NCI-H69 (cell line): ENCODE results near the gene CYP4A22.
A peak's percentile ranks its signal among the peaks of the same experiment; 100 is the strongest.
"Not testable (repeated sequence)": the region's sequence is repeated elsewhere in the genome, so short reads cannot be mapped to it uniquely, and the experiment has no call there.

Experiments
- DNase-seq: peaks from one replicate; lab custom pipeline; 2025; lab: John Stamatoyannopoulos, UW

CYP4A22 gene

DNA sequence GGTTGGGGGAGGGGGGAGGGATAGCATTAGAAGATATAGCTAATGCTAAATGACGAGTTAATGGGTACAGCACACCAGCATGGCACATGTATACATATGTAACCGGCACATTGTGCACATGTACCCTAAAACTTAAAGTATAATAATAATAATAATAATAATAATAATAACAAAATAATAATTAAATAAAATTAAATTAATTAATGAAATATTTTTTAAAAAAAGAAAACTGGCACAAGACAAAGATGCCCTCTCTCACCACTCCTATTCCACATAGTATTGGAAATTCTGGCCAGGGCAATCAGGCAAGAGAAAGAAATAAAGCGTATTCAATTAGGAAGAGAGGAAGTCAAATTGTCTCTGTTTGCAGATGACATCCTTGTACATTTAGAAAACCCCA lies 20.7 kb downstream of the CYP4A22 start:
- DNase-seq = not testable (repeated sequence)

DNA sequence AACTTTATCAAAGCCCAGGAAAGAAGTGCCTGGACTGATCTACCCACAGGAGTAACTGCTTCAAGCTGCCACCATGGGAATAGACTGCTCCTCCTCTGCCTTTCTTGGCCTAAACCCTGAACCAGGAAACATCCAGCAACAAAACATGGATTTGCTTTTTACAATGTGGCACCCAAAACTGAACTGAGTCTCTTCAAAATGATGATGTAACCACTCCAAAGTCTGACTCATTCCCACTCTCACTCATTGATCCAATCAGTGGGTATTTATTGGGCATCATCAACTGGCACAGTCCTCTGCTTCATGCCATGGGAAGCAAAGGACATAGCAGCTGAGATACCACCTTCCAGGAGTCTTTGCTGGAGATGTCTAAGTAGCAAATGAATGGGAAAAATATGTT lies 23.5 kb downstream of the CYP4A22 start:
- no peak for DNase-seq

DNA sequence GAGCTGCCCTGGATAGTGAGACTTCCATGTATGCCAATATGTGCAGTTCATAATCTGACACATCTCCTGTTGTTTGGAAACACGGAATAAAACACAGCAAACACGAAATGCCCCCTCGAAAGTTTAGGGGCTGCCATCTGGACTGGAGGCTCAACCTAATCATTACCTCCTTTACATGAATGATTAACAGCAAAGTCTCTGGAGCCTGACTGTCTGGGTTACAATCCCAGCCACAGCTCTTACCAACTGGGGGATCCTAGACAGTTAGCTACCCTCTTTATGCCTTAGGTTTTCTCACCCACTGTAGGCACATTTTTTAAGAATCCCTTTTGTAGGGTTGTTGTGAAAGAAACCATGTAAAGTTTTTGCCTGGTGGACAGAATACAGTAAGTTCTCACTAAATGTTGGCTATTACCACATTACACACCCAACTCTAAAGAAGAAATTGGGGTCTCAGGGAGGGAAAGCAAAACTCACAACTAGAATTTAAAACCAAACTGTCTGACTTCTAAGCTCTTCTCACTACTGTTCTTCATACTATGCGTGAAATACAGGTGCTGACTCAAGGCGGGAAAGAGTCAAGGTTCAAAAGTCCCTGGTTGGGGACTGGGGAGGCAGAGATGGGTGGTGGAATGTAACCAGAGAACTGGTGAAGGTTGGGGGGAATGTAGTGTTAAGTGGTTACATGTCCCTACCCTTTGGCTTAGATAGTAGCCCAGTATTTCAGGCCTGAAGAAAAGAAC lies 24.2 kb downstream of the CYP4A22 start:
- no peak for DNase-seq

DNA sequence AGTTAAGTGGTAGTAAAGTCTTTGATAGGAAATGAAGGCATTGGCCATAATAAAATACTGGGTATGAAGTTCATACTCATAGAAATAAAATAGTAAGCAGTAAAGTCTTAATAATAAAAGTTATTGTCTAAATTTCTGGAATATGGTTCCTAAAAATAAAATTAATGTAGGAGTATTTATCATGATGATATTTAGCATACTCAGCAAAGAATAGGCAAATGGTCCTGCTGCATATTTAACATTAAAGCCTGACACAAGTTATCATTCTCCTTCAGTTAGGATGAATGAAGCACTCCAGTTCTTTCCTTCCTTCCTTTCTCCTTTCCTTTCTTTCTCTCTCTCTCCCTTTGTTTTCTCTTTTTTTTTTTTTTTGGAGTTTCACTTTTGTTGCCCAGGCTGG lies 27.3 kb downstream of the CYP4A22 start:
- DNase-seq = no peak

DNA sequence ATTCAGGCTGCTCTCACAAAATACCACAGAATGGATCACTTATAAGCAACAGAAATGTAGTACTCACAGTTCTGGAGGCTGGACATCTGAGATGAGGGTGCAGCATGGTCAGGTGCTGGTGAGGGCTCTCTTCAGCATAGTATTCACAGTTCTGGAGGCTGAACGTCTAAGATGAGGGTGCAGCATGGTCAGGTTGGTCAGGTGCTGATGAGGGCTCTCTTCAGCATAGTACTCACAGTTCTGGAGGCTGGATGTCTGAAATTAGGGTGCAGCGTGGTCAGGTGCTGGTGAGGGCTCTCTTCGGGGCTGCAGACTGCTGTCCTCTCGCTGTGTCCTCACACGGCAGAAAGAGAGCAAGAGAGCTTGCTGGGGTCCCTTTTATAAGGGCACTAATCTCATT lies 35.5 kb downstream of the CYP4A22 start:
- no peak for DNase-seq

DNA sequence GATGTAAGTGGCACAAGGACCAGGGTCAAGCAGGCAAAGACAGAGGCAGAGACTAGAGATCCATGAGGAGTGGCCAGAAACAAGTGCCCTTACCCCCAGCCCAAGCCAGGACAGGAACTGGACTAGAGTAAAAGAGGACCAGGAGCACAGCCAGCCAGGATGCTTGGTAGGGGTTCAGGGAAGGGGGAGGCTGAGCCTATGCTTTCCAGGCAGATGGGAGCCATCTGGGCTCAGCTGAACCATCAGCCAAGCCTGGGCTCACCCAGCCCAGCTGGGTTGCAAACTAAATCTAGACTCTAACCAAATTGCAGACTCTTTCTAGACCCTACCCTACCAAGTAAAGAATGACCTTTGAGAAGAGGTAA lies 37.4 kb downstream of the CYP4A22 start:
- DNase-seq = no peak

DNA sequence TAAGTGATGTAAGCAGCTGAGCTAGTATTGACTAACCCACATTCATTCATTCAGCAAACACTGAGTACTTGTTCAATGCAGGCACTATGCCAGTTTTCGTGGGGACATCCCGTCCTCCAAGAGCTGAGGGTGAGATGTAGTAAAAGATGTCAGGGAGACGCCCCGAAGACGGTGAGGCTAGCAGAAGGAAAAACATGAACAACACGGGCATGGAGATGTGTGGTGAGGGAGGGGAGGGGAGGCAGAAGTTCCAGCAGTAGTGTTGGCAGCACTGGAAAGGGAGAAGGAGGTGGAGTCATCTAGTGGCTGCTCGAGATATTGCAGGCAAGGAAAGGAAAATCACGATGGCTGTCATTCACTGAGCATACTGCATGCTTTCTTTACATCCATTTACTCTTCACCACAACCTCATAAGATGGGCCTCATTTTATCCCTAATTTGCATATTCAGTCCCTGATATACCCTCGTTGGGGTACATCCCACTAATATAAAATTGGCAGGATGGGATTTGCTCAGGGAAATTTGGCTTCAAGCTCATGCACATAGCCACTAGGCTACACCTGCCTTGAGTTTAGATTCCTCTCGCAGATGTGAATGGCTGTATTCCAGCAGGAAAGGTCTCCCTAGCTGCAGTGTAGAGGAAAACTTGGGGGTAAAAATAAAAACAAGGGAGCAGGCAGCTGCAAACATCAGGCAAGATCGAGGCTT lies 38.1 kb downstream of the CYP4A22 start:
- peak; percentile 35 for DNase-seq

DNA sequence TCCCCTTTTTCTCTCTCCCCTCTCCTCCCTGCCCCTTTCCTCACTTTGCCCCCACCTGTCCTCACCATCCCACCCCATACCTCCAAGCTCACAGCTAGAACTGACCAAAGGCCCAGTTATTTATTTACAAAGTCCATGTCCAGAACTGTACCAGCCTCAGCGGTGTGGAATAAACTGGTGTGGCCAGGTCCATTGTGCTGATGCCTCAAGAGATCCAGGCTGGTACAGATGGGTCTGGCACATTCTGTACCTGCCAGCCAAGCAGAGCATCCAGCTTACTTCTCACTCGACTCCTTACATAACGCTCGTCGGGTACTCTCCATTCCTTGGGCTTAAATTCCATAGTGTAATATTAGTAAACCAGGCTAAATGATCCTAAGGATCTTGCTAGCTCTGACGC lies 40.8 kb downstream of the CYP4A22 start:
- no peak for DNase-seq

DNA sequence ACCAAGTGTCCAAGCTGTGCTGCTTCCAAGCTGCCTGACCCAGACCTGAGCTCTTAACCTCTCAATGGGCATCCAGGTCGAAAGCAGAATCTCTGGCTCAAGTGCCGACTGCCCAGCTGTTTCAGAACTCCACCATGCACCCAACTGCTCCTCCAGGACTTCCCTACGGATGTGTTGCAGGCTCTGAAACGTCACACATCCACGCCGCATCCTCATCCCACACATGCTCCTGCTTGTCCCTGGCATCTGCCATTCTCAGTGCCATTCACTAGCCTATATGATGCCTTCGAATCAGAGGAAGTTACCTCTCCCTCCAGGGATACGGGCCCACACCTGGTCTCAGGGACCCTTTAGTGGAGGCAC lies 41.4 kb downstream of the CYP4A22 start:
- no peak for DNase-seq

DNA sequence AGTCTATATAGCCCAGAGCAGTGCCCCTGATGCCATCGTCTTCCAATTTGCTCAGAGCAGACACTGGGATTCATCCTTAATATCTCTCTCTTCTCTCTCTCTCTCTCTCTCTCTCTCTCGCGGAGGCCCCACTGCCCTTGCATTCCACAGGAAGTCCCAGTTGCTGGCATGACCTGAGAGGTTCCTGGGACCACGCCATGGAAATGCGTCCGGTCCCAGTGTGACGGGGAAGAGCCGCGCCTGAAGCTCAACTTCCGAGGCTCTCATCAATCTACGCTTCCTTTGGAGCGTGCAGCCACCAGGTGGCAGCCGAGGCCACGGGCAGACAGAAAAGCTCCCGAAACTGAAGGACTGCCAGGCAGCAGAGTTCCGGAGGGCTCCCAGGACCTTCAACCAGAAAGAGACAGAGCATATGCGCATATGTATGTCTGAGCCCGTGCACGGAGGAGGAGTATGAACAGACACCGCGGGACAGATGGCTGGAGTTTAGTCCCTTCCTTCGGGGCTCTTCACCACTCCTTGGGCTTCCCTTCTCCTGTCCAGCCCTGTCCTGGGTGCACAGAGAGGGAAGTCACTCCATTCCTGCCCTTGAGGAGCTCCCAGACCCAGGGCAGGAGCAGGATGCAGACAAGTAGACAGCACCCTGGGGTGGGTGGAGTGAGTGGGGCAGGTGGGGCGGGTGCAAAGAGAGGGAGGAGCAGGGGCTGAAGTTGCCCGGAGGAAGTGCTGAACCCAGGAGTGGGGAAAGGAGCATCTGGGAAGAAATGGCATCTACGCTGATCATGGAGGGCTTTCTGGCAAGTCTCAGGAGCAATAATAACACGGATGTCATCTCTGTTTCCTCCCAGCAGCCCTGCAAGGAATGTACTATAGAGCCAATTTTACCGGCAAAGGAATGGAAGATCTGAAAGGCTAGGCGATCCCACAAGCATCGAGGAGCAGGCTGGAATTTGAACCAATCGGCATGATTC lies 42.1 kb downstream of the CYP4A22 start:
- peak; percentile 72 for DNase-seq

DNA sequence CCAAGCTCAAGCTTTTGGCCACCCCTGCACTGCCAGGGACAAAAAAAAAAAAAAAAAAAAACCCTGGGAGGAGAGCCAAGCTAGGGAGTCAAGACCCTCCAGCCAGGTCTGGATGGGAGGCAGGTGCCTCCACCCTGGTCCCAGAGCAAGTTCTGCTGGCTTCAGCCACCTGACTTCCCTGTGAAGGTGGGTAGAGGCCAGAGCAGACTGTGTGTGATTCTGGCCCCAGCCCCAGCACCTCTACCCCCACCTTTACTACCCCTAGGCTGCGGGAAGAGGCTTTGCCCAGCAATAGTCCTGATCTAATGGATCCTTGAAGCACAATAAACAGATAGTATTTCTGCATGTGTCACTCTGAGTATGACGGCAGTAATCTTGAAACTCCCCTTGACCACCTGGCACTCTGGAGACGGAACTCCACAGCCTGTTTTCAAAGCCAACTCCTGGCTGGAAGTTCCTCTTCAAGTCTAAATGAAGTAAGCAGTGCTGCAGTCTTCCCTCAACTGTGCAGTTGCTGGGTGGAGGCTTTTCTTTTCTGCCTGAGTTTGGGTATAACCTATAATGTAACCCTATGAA lies 42.8 kb downstream of the CYP4A22 start:
- no peak for DNase-seq

DNA sequence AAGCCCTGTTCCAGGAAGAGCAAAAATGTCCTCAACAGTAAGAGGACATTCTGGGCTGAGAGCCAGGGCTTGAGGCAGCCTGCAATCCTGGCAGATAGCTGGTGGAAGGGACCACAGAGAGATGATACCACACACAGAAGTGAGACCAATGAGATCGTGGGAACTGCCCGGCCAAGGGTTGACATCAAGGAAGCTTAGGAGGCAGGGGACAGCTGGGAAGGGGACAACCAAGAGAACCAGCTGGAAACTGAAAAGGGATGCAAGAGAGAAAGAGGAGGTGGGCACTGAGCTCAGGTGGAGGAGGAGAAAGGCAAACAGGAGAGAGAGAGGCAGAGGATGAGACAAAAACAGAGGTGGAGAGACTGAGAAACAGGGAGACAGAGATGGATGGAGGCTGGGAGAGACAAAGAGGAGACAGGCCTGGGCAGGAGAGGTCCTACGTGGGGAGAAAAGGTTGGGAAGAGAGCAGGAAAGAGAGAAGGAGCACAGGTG lies 43.4 kb downstream of the CYP4A22 start:
- DNase-seq = no peak

DNA sequence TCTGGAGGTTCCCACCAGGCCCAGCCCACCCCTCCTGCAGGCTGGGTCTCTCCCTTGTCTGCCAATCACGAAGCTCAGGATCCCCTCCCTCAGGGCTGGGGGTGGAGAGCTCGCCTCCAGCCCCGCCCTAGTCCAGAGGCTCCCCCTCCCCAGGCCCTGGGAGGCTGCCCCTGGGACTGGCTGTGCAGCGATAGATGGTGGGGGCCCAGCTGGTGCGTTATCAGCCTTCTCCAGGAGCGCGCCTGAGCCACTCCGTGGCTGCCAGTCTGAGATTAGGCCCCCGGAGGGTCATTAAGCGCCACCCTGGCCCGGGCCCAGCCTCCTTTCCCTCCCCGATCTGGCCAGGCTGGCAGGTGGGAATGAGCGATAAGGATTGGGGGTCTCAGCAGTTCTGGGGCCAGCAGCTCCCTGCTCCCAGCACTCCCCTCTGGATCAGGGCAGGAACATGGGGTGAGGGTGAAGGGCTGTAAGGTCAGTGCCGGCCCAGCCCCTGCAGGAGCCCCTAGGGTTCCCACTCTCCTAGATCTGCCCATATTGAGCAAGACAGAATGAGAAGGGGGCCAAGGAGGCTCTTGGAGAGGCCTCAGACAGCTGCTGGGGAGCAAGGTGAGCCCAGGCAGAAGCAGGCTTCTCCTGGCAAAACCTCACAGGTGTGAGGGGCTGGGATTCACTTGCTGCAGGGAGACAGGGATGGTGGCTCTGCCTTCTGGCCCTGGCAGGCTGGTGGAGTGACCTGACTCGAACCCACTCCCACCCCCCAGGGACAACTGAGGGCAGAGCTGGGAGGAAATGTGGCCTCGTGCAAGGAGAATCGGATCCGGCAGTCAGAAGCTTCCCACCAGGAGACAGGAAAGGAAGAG lies 44.1 kb downstream of the CYP4A22 start:
- no peak for DNase-seq

DNA sequence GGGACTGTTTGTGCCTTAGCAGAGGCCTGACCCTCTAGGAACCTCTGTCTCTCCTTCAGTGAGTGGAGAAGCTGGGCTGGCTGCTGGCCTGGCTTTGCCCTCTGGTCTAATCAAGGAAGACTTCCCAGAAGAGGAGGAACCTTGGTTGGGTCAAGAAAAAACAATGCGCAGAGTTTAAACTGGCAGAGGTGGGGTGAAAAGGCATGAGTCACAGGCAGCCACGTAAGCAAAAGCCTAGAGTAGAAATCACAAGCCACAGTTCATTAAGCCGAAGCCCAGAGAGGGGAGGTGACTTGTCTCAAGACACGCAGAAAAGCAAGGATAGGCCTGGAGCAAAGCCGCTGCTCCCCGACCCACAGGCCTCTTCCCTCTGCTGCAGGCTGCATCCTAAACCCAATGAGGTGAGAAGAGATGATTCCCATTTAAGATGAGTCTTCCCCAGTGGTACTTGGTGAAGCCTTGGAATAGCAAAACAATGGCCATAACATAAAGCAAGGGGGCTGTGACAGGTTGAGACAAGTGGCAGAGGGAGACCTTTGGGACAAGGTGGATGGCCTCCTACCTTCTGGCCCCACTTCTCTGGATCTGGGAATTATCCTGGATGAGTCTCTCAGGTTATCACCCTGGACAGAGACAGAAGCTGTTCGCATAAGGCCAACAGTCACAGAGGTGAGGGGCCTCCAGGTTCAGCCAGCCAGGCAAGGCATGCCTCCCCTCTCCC lies 44.9 kb downstream of the CYP4A22 start:
- DNase-seq = no peak

DNA sequence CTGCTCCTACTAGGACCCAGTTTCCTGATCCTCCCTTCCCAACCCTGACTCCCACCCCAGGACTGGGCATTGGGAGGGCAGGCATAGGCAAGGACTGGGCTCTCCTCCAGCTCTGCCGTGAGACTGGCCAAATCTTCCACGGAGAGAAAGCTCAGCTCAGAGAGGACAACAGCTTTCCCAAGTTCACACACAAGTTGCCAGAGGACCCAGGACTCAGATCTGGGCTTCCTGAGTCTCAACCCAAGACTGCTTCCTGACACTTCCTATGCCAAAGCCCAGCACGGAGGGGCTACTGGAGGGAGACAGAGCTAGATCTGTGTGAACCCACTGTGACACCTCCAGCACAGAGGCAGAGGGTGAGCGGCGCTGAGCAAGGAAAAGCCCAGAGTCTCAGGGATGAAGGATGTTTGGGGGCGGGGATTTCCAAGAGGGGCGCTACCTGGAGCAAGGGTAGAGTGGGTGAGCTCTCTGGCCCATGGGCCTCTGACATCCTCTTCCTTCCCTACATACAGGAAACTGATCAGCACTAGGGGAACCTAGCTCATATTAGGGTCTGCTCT lies 45.5 kb downstream of the CYP4A22 start:
- no peak for DNase-seq

DNA sequence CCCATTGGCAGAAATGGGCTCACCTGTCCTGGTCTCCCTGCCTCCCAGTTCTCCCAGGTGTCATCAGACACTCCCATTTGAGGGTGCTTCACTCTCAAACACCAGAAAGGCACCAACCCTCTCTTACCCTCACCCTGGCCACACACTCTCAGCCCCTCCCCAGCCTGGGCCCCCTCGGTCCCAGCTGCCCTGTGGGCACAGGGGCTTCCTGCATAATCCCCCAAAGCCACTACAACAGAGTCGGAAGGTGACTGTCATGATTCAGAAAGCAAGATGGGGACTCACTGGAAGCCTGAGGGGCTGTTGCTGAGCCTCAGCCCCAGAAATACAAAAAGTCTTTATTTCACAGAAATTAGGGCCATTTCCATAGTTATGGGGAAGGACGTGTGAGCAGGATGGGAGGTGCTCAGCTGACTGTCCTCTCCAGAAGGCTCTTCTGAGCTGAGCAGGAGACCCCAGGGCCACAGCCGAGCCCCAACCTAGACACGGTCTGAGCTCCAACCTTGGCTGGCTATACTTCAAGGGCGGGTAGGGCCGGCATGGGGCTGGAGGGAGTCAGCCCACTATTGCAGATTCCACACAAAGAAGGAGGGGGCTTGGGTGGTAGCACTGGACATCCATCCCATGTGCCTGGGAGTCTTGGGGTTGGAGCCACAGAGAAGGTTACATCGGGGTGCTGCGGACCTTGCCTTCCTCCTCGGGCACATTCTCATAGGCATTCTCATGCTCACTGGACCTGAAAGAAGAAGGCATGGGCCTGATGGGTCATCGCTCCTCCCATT lies 46.3 kb downstream of the CYP4A22 start:
- no peak for DNase-seq

DNA sequence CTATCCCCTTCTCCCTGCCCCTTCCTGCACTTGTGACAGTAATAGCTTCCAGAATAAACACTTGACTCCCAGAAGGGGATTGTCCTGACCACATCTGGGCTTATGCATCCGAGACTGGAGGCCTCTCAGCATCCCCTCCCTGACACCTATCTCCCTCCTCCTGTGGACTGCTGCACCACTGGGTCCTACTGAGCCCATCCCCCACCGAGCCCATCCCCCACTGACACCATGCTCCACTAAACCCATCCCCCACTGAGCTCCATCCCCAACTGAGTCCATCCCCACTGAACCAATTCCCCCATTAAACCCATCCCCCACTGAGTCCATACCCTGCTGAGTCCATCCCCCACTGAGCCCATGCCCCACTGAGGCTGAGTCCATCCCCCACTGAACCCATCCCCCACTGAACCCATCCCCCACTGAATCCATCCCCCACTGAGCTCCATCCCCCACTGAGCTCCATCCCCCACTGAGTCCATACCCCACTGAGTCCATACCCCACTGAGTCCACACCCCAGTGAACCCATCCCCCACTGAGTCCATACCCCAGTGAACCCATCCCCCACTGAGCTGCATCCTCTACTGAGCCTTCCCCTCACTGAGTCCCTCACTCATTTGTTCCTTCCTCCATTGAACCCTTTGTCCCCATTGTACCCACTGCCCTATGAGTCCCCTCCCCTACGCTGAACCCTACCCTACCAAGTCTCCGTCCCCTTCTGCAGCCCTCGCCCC lies 47.0 kb downstream of the CYP4A22 start:
- DNase-seq = no peak

DNA sequence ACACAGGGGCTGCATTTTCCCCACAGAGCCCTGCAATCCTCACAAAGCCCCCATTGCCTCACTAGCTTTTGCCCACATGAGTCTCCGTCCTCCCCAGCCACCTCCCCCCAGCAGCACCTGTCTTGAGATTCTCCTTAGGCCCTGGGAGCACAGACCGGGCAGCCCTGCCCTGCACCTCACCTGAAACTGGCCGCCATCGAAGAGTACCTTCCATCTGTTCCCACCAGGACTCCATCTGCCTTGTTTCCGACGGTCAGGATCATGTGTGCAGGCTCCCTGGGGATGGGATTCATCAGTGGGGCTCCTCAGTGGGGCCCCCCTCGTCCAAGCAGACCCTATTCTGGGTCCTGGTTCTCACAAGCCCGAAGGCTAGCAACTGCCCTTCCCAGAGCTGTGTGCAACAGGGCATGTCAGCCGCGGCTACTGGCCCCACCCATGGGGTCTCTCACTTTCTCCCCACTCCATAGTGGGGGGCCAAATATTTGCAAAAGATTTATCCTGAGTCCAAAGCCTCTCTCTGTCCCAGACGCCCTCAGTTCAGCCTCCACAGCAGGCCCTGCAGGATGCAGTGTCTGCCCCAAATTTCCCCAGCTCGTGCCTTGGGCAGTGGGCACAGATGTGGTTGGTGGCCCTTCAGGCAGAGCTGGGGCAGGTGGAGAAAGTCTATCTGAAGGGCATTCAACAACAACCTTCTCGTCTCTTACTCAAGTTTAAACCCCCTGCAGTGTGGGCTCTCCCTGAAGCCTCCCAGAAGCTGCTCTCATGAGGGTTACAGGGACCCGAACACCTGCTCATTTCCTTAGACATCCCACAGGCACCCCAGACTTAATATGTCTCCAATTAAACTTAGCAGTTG lies 47.8 kb downstream of the CYP4A22 start:
- no peak for DNase-seq
